PFSK-1 (cell line): ENCODE measurements around the gene PC.

ENCODE experiments used
- FOXP2 ChIP-seq: optimal IDR thresholded peaks from 2 replicates; pipeline ENCODE3; 2011; ENCODE audit warnings: borderline replicate concordance, control low read depth, inconsistent platforms; ENCODE audit not compliant: insufficient read depth; ENCODE audit errors: extremely low read length, extremely low read depth
- POLR2AphosphoS5 ChIP-seq: IDR thresholded peaks from 2 replicates; pipeline ENCODE4 v1.6.1; 2012; ENCODE audit warnings: low read depth, mild to moderate bottlenecking, control low read depth, low read length, moderate library complexity
- REST ChIP-seq, 2 experiments: IDR thresholded peaks; 2 replicates each; pipeline versions ENCODE4 v1.6.1 to v1.8.0; 2011 to 2012; ENCODE audit warnings: low read depth in 2 of 2, low read length in 2 of 2, control low read depth in 1 of 2, inconsistent platforms in 1 of 2, mild to moderate bottlenecking in 1 of 2, moderate library complexity in 1 of 2; ENCODE audit not compliant: insufficient read depth in 1 of 2

GRCh38 chr11:66842501-66842895 is 115.7 kb downstream of the PC start:
- TF ChIP-seq POLR2AphosphoS5: no peak
- no peak for TF ChIP-seq FOXP2
- no peak for TF ChIP-seq REST (IDR thresholded peaks at IDR 0.05; ENCODE audit: insufficient read depth in 1 of 2, low read depth in 2 of 2, low read length in 2 of 2)
